ENCODE measurements around the gene UBE4A. TPM values are rescaled to one million over a fixed set of nuclear protein-coding genes. Genes with fewer than 3 reads are reported as not detected.

The UBE4A gene
- total and polyA plus RNA-seq, 2 experiments from 2014 or later = 11.8 to 42.2 TPM

DNA sequence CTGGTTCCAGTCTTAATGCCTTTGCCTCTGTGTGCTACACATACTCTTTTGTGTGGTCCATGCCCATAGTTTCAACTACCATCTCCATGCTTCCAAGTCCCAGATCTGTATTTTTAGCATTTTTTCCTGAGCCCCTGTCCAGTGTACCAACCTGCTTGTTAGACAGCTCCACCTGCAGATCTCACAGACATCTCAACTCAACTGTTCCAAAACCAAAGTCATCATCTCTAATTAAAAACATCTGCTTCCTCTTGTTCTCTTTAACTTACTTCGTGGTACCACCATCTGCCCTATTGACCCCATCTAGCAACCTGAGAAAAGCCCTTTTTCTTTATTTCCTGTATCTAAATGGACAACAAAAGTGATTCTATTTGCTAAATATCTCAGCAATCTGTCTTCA lies 68.3 kb downstream of the UBE4A start:
- no peak overlapping the region for H3K27ac Mint-ChIP-seq
- no peak for DNase-seq (ENCODE audit: low spot score)
- Histone ChIP-seq H3K4me2 (no peak overlapping the region), H3K36me3 (ENCODE audit: insufficient read depth) (no peaks in the 10 kb centered on the region), H3K27ac (ENCODE audit: low read depth) (no peak overlapping the region), H2AFZ (no peak overlapping the region), H3K4me3 (no peak overlapping the region), H3K9me2 (ENCODE audit: insufficient read depth) (no peaks in the 10 kb centered on the region), H4K20me1 (replicated peaks; ENCODE audit: insufficient read depth) (no peaks in the 10 kb centered on the region), H3K79me2 (replicated peaks; ENCODE audit: insufficient read depth) (no peaks in the 10 kb centered on the region), H3K4me1 (ENCODE audit: insufficient read depth) (no peaks in the 10 kb centered on the region), H3F3A (replicated peaks; ENCODE audit: low read depth) (no peaks in the 10 kb centered on the region), H3K27me3 (ENCODE audit: insufficient read depth) (no peaks in the 10 kb centered on the region; the same call in 1 of the 2 replicates)
- H3K4me1 Mint-ChIP-seq = no peaks in the 10 kb centered on the region
- H3K27me3 Mint-ChIP-seq (ENCODE audit: insufficient read depth, low read depth, poor library complexity) = peaks cover 4% of the 10 kb centered on the region
- H3K9me3 Mint-ChIP-seq = no peaks in the 10 kb centered on the region; the same call in 2 of the 3 replicates
- no peaks in the 10 kb centered on the region for H3K36me3 Mint-ChIP-seq (ENCODE audit: low read depth)
- no peak overlapping the region for H3K4me3 Mint-ChIP-seq
- TF ChIP-seq JUNB (IDR thresholded peaks at IDR 0.05; ENCODE audit: unreplicated experiment) = no peak
- TF ChIP-seq ZNF462 (CRISPR knock-in tag; IDR thresholded peaks at IDR 0.05) = no peak
- no peak for TF ChIP-seq ETS1 (IDR thresholded peaks at IDR 0.05)
- no peak for TF ChIP-seq STAT1 (IDR thresholded peaks at IDR 0.05; ENCODE audit: unreplicated experiment)
- TF ChIP-seq ZNF114 (CRISPR knock-in tag; IDR thresholded peaks at IDR 0.05) = no peak
- no peak for TF ChIP-seq EZH2phosphoT487 (IDR thresholded peaks at IDR 0.05; ENCODE audit: unreplicated experiment)
- ATAC-seq = no peak
